OCI-LY7 (cell line): ENCODE results near the gene NTMT2.

Experiments used
- EZH2phosphoT487 ChIP-seq: fragments of 200-600 bp; sonication (generic); IDR thresholded peaks from 2 replicates; pipeline ENCODE4 v1.6.1; 2018; ENCODE audit warnings: low read depth, borderline replicate concordance, mild to moderate bottlenecking, mixed run types, antibody characterized with exemption, low read length, moderate library complexity, mixed read lengths
- TF ChIP-seq, protein P1 (sequence below): fragments of 200-600 bp; sonication (generic); conservative IDR thresholded peaks from 2 replicates; pipeline ENCODE4 v1.5.1; 2014; ENCODE audit warnings: mild to moderate bottlenecking, antibody characterized with exemption, low read length, moderate library complexity, mixed read lengths

DNA sequence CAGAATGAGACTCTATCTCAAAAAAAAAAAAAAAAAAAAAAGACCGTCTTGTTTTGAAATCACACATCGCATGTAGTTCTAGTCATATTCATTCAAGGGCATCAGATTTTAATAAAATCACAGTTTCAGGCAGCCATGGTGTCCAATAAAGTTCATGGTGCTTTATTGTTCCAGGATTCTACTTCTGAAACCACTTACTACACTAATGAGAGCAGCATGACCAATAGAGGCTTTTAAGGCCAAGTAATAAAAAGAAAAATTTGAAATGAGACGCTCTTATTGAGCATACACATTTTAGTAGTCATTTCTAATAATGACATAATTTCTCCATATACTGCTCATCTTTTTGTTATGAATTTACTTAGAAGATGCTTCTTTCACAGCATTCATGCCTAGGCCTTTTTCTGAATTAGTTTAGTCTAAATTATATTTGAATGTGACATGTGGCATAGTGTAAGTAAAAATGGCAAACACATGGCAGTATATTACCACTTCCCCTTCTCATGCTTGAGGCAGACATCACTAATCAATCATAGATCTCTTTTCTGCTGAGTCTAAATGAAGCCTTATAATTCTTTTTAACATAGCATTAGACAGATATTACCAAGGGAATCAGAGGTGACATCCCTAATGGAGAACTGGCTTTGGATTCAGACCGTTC lies 18.5 kb downstream of the NTMT2 start:
- TF ChIP-seq, protein P1, sequence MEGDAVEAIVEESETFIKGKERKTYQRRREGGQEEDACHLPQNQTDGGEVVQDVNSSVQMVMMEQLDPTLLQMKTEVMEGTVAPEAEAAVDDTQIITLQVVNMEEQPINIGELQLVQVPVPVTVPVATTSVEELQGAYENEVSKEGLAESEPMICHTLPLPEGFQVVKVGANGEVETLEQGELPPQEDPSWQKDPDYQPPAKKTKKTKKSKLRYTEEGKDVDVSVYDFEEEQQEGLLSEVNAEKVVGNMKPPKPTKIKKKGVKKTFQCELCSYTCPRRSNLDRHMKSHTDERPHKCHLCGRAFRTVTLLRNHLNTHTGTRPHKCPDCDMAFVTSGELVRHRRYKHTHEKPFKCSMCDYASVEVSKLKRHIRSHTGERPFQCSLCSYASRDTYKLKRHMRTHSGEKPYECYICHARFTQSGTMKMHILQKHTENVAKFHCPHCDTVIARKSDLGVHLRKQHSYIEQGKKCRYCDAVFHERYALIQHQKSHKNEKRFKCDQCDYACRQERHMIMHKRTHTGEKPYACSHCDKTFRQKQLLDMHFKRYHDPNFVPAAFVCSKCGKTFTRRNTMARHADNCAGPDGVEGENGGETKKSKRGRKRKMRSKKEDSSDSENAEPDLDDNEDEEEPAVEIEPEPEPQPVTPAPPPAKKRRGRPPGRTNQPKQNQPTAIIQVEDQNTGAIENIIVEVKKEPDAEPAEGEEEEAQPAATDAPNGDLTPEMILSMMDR, result no peak
- no peak for TF ChIP-seq EZH2phosphoT487
